Measurements from ENCODE around the gene CARD19. TPM values are rescaled to one million over a fixed set of nuclear protein-coding genes. Genes with fewer than 3 reads are reported as not detected.

Gene CARD19
- total and polyA plus RNA-seq, 9 of the 15 experiments (the other 6 are each of a cell fraction or from before 2014, with no cell fraction given), result 0.90 to 34.9 (median 14.6) TPM

DNA sequence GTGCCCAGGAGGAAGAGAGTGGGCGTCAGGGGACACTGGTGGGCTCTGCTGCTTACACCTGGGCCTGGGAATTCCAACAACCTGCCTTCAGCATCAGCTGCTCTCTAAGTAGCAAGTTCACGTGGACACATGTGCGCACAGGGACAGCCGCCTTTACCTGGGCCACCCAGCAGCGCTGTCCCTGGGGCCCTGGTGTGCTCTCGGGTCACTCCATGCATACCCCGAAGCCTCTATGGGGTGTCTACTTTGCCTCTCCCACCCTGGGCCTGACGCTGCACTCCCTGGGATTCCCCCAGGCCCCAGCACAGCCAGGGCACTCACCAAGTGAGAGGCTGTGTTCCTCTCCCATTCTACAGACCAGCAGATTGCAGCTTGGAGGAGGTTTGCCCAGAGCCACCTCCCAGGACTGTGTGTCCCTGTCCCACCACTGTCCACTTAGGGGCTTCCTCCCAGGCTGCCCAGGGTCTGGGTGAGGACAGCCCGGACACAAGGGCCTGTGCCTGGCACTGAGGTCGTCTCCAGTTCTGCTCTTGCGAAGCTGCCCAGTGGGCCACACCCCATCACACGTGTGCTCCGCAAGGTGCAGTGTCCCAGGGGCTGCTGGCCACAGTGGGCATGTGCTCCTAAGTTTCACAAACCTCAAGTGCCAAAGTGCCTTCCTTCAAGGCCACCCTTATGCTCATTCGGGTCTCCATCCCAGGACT is 32.1 kb downstream of the CARD19 start:
- CTCF ChIA-PET (ENCODE audit: low intra/inter-chr PET ratio), result no interaction called here
- in situ Hi-C loops (cut with MboI), result no loop called here
- Histone ChIP-seq H3K9me1 (ENCODE audit: control insufficient read depth, insufficient read depth, low read length) (no peaks in the 10 kb centered on the region), H3K9me3 (replicated peaks; ENCODE audit: control insufficient read depth, insufficient read depth, low read depth, low read length) (no peaks in the 10 kb centered on the region), H2AFZ (ENCODE audit: low read depth, low read length) (no peak overlapping the region), H3K9ac (ENCODE audit: insufficient read depth in 1 of 2, low read depth in 2 of 2, low read length in 2 of 2) (peak overlapping the region in 1 of 2 experiments; percentile 31; a peak in 1 of 4 replicates), H4K20me1 (replicated peaks; ENCODE audit: control insufficient read depth, insufficient read depth, low read length) (no peaks in the 10 kb centered on the region), H3K36me3 (ENCODE audit: control insufficient read depth, insufficient read depth, low read length) (no peaks in the 10 kb centered on the region), H3K4me3 (no peak overlapping the region), H3K4me1 (replicated peaks in 1 of 2; ENCODE audit: control insufficient read depth in 2 of 2, insufficient read depth in 2 of 2, low read length in 2 of 2) (peaks cover 6 to 57% of the 10 kb centered on the region in 2 experiments; a peak in 4 of 5 replicates), H3K79me2 (ENCODE audit: control insufficient read depth, insufficient read depth, low read length) (no peaks in the 10 kb centered on the region; the same call in 2 of the 3 replicates), H3K27ac (ENCODE audit: extremely low read depth, low read depth, low read length) (no peak overlapping the region), H3K27me3 (ENCODE audit: control insufficient read depth in 2 of 2, insufficient read depth in 2 of 2, low read length in 2 of 2) (no peaks in the 10 kb centered on the region), H3K4me2 (ENCODE audit: insufficient read depth, low read length) (no peak overlapping the region)
- no TSS peak for BruUV-seq (replicated peaks)
- WGBS (ENCODE audit: insufficient coverage, low coverage, missing lambda C conversion rate), result 72% methylated on average over 14 of the region's 14 CpGs
- POLR2A ChIA-PET, result interaction anchor here (0.6 to 1.3 kb wide), 2 partner anchors 10 to 234 kb away, joined by 6 to 7 read pairs; no protein-coding TSS in a partner anchor
- DNase-seq (ENCODE audit: extremely low read depth in 1 of 4, low spot score in 3 of 4) (no peak), ATAC-seq (no peak), FAIRE-seq (no peak)
- TF ChIP-seq MAFG (tag; conservative IDR thresholded peaks at IDR 0.05) (no peak), RBFOX2 (IDR thresholded peaks at IDR 0.05; ENCODE audit: low read depth, low read length) (0 out of 2 replicates have a peak, but pooled peaks have one; percentile 21)
- intact Hi-C loops (cut with micrococcal nuclease), result no loop called here

DNA sequence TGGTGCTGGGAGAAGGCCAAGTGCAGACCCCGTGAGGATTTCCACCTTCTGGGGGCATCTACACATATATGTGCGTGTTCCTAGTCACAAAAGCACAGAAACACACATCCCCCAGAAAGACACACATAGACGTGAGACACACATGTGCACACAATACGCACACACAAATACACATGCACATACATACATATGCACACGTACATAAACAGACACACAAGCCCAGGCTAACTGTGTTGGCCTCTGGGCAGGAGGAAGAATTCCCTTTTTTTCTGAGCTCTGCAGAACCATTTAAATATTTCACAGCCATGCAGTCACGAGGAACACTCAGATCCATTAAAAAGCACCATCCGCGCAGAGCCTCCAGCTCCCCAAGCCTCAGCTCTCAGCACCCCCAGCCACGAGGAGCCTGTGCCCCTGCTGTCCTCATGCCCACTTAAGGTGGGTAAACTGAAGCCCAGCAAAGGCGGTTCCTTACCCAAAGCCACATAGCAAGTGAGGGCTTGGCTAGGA is 32.8 kb downstream of the CARD19 start:
- H2AFZ ChIP-seq (ENCODE audit: low read depth, low read length), result no peak overlapping the region
- ATAC-seq (no peak), FAIRE-seq (no peak), DNase-seq (ENCODE audit: extremely low read depth in 1 of 4, low spot score in 3 of 4) (no peak)
- no peak overlapping the region for H3K4me2 ChIP-seq (ENCODE audit: insufficient read depth, low read length)
- BruUV-seq (replicated peaks), result no TSS peak
- H3K36me3 ChIP-seq (ENCODE audit: control insufficient read depth, insufficient read depth, low read length), result no peaks in the 10 kb centered on the region
- H3K4me3 ChIP-seq, result no peak overlapping the region
- H3K9ac ChIP-seq (ENCODE audit: insufficient read depth in 1 of 2, low read depth in 2 of 2, low read length in 2 of 2), result no peak overlapping the region
- no peaks in the 10 kb centered on the region for H3K27me3 ChIP-seq (ENCODE audit: control insufficient read depth in 2 of 2, insufficient read depth in 2 of 2, low read length in 2 of 2)
- CTCF ChIA-PET (ENCODE audit: low intra/inter-chr PET ratio), result no interaction called here
- no peaks in the 10 kb centered on the region for H3K9me3 ChIP-seq (replicated peaks; ENCODE audit: control insufficient read depth, insufficient read depth, low read depth, low read length)
- H3K9me1 ChIP-seq (ENCODE audit: control insufficient read depth, insufficient read depth, low read length), result no peaks in the 10 kb centered on the region
- no peak overlapping the region for H3K27ac ChIP-seq (ENCODE audit: extremely low read depth, low read depth, low read length)
- 63% methylated on average over 9 of the region's 10 CpGs for WGBS (ENCODE audit: insufficient coverage, low coverage, missing lambda C conversion rate)
- in situ Hi-C loops (cut with MboI), result no loop called here
- H3K79me2 ChIP-seq (ENCODE audit: control insufficient read depth, insufficient read depth, low read length), result no peaks in the 10 kb centered on the region; the same call in 2 of the 3 replicates
- H3K4me1 ChIP-seq (replicated peaks in 1 of 2; ENCODE audit: control insufficient read depth in 2 of 2, insufficient read depth in 2 of 2, low read length in 2 of 2), result peaks cover 9 to 60% of the 10 kb centered on the region in 2 experiments
- no peaks in the 10 kb centered on the region for H4K20me1 ChIP-seq (replicated peaks; ENCODE audit: control insufficient read depth, insufficient read depth, low read length)
- POLR2A ChIA-PET, result interaction anchor here (0.6 to 2.0 kb wide), 5 partner anchors 9 to 235 kb away, joined by 3 to 16 read pairs (median 4); partner anchors contain the start of gene CARD19
- intact Hi-C loops (cut with micrococcal nuclease), result no loop called here
- TF ChIP-seq, protein P1, sequence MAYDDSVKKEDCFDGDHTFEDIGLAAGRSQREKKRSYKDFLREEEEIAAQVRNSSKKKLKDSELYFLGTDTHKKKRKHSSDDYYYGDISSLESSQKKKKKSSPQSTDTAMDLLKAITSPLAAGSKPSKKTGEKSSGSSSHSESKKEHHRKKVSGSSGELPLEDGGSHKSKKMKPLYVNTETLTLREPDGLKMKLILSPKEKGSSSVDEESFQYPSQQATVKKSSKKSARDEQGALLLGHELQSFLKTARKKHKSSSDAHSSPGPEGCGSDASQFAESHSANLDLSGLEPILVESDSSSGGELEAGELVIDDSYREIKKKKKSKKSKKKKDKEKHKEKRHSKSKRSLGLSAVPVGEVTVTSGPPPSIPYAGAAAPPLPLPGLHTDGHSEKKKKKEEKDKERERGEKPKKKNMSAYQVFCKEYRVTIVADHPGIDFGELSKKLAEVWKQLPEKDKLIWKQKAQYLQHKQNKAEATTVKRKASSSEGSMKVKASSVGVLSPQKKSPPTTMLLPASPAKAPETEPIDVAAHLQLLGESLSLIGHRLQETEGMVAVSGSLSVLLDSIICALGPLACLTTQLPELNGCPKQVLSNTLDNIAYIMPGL (CRISPR knock-in tag; IDR thresholded peaks at IDR 0.05), result no peak
- TF ChIP-seq TAF7 (tag; IDR thresholded peaks at IDR 0.05) (no peak), ZBTB1 (CRISPR knock-in tag; IDR thresholded peaks at IDR 0.05; ENCODE audit: borderline replicate concordance, low read depth) (no peak)
- TF ChIP-seq, protein P2, sequence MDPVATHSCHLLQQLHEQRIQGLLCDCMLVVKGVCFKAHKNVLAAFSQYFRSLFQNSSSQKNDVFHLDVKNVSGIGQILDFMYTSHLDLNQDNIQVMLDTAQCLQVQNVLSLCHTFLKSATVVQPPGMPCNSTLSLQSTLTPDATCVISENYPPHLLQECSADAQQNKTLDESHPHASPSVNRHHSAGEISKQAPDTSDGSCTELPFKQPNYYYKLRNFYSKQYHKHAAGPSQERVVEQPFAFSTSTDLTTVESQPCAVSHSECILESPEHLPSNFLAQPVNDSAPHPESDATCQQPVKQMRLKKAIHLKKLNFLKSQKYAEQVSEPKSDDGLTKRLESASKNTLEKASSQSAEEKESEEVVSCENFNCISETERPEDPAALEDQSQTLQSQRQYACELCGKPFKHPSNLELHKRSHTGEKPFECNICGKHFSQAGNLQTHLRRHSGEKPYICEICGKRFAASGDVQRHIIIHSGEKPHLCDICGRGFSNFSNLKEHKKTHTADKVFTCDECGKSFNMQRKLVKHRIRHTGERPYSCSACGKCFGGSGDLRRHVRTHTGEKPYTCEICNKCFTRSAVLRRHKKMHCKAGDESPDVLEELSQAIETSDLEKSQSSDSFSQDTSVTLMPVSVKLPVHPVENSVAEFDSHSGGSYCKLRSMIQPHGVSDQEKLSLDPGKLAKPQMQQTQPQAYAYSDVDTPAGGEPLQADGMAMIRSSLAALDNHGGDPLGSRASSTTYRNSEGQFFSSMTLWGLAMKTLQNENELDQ (CRISPR knock-in tag; IDR thresholded peaks at IDR 0.05; ENCODE audit: borderline replicate concordance), result no peak
- TF ChIP-seq, protein P3, sequence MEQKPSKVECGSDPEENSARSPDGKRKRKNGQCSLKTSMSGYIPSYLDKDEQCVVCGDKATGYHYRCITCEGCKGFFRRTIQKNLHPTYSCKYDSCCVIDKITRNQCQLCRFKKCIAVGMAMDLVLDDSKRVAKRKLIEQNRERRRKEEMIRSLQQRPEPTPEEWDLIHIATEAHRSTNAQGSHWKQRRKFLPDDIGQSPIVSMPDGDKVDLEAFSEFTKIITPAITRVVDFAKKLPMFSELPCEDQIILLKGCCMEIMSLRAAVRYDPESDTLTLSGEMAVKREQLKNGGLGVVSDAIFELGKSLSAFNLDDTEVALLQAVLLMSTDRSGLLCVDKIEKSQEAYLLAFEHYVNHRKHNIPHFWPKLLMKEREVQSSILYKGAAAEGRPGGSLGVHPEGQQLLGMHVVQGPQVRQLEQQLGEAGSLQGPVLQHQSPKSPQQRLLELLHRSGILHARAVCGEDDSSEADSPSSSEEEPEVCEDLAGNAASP (IDR thresholded peaks at IDR 0.05), result no peak

All from K562 (cell line).